LNCAP (cell line): Measurements from ENCODE around the gene DYRK1A.
A peak's percentile ranks its signal among the peaks of the same experiment; 100 is the strongest.

ENCODE experiments used
- CTCF ChIP-seq: fragments of 450-650 bp; IDR thresholded peaks from 2 replicates; pipeline ENCODE4 v1.5.1; 2017; ENCODE audit warnings: mild to moderate bottlenecking

Gene DYRK1A

GRCh38 chr21:37459575-37459974, 93.0 kb downstream of the DYRK1A start:
- TF ChIP-seq CTCF = no peak

DNA sequence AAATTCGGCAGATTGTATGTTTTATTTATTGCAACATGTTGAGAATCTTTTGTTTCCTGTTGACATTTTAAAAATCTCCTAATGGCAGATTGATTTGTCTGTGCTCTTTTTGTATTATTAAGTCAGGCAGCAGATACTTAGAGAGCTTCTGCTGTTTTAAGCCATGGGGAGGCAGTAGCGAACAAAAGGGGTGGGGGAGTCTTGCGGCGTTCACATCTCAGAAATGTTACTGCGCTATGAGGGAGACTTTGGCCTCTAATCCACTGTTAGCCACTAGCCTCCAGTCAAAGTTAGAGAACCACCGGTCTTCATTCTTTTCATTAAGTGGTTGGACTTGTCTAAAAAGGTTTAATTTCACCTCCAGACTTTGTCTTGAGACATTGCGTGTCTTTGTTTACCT, 93.6 kb downstream of the DYRK1A start:
- no peak for TF ChIP-seq CTCF

- no peak for TF ChIP-seq CTCF
Measured at GRCh38 chr21:37461479-37461878, 94.9 kb downstream of the DYRK1A start.

DNA sequence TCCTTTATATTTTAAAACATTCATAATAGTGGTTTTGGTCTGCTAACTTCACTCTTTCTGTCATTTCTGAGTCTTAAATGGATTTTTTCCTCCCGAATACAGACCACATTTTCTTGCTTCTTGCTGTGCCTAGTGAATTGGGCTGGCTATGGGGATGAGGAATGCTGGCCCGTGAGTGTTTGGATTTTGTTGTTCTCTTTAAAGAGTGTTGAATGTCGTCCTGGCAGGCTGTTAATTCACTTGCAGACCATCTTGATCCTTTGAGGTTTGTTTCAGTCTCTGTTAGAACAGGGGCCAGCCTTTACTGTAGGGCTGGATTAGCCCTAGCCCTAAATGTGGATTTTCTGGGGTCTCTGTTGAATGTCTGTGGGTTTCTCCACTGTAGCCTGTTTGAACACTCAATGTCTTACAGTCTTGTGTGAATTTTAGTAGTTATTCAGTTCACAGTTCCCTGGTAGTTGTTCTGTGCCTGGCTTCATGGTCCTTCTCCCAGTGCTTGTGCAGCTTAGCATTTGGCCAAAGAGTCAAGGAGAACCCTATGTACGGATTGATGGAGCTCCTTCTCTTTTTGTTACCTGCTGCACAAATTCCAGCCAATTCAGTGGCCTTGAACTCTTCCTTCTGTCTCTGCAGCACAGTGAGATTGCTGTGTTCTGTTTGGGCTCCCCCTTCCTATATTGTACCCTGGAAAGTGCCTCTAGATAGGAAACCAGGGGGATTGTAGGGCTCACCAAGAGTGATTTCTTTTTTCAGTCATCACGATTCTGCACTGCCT, 95.7 kb downstream of the DYRK1A start:
- no peak for TF ChIP-seq CTCF

DNA sequence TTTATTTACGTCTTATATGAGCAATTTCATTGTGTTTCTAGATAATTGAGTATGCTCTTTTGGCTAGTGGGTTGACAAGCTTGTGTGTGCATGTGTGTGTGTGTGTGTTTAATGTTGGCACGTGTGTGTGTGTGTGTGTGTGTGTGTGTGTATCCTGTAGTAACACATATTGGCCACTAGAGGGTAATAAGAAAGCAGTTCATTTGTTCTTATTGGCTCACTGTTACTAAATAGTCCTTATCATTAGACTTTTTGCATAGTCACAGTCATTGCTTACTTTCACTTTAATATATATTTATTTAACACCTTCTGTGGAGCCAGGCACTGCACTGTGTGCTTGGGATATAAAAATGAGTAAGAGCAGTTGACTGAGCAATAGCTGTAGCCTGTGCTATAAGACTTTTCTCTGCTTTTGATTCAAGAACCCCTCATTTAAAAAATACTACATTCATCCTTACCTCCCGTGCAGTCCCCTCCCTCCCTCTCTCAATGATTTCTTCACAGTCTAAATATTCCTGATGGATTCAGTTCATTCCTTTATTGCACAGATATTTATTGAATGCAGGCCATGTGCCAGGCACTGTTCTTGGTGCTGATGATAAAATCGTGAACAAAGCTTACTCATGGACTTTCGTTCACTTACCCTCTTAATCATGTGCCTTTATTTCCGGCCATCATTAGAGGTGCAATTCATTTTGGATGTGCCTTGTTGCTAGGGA, 96.7 kb downstream of the DYRK1A start:
- peak; percentile 73 for TF ChIP-seq CTCF

DNA sequence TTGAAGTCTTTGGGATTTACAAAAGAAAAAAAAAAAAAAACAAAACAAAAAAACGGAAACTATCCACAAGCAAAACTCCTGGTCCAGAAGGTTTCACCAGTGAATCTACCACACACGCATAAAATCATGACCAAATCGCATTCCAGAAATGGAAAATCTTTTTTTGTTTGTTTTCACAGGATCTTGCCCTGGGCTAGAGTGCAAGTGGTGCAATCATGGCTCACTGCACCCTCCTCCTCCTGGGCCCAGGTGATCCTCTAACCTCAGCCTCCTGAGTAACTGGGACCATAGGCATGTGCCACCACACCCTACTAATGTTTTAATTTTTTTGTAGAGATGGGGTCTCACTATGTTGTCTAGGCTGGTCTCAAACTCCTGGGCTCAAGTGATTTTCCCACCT, 100.5 kb downstream of the DYRK1A start:
- no peak for TF ChIP-seq CTCF

GRCh38 chr21:37468909-37469308, 102.3 kb downstream of the DYRK1A start:
- TF ChIP-seq CTCF = no peak
